ENCODE results near the gene VSIG1.

Gene VSIG1

DNA sequence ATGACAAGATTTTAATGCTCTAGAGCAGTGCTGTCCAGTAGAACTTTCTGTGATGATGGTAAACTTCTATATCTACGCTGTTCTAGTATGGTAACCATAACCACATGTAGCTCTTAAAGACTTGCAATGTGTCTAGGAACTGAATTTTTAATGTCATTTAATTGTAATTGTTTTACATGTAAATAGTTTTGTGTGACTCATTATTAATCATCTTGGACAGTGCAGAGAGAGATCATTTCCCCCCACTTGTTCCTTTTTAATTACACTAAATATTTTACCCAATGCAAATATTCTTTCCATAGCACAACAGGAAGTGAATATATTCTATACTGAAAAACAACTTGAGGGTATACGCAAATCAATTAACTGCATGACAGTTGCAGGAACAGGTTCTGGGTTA, 52.5 kb downstream of the VSIG1 start:
- no peak for DNase-seq (ENCODE audit: extremely low read depth, low read depth)
- no peak overlapping the region for H3K4me3 ChIP-seq (replicated peaks; ENCODE audit: low read depth, low read length)
- TF ChIP-seq, protein P1, sequence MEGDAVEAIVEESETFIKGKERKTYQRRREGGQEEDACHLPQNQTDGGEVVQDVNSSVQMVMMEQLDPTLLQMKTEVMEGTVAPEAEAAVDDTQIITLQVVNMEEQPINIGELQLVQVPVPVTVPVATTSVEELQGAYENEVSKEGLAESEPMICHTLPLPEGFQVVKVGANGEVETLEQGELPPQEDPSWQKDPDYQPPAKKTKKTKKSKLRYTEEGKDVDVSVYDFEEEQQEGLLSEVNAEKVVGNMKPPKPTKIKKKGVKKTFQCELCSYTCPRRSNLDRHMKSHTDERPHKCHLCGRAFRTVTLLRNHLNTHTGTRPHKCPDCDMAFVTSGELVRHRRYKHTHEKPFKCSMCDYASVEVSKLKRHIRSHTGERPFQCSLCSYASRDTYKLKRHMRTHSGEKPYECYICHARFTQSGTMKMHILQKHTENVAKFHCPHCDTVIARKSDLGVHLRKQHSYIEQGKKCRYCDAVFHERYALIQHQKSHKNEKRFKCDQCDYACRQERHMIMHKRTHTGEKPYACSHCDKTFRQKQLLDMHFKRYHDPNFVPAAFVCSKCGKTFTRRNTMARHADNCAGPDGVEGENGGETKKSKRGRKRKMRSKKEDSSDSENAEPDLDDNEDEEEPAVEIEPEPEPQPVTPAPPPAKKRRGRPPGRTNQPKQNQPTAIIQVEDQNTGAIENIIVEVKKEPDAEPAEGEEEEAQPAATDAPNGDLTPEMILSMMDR (IDR thresholded peaks at IDR 0.05; ENCODE audit: low read depth, low read length, missing control alignments), result no peak

DNA sequence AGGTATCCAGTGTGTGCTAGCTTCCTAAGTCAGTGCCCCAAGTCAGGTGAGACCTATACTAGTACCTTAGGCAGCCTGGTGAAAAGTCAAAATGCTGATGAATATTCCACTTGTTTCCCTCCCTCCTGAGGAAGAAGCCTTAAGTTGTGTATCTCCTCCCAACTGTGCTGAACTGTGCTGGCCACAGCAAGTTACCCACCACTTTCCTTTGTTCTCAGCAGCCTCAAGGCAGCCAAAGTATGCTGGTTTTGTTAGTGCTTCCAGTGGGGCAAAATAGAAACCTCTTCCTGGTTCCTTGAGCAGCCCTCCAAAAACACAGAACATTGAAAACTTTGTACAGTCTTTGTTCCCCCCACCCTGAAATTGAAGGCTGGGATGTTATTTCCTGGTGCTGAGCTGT, 60.6 kb downstream of the VSIG1 start:
- no peak for DNase-seq (ENCODE audit: extremely low read depth, low read depth)
- TF ChIP-seq, protein P1 (IDR thresholded peaks at IDR 0.05; ENCODE audit: low read depth, low read length, missing control alignments), result no peak
- no peak overlapping the region for H3K4me3 ChIP-seq (replicated peaks; ENCODE audit: low read depth, low read length)

- DNase-seq (ENCODE audit: extremely low read depth, low read depth), result no peak
- no peak overlapping the region for H3K4me3 ChIP-seq (replicated peaks; ENCODE audit: low read depth, low read length)
- TF ChIP-seq, protein P1 (IDR thresholded peaks at IDR 0.05; ENCODE audit: low read depth, low read length, missing control alignments), result no peak
Observed at GRCh38 chrX:108114541-108114940, 69.7 kb downstream of the VSIG1 start.

GRCh38 chrX:108117988-108118387, 73.1 kb downstream of the VSIG1 start:
- no peak for DNase-seq (ENCODE audit: extremely low read depth, low read depth)
- H3K4me3 ChIP-seq (replicated peaks; ENCODE audit: low read depth, low read length), result no peak overlapping the region
- TF ChIP-seq, protein P1 (IDR thresholded peaks at IDR 0.05; ENCODE audit: low read depth, low read length, missing control alignments), result no peak

- TF ChIP-seq, protein P1 (IDR thresholded peaks at IDR 0.05; ENCODE audit: low read depth, low read length, missing control alignments), result no peak
- DNase-seq (ENCODE audit: extremely low read depth, low read depth), result no peak
- H3K4me3 ChIP-seq (replicated peaks; ENCODE audit: low read depth, low read length), result no peak overlapping the region
Observed at GRCh38 chrX:108121291-108121690, 76.4 kb downstream of the VSIG1 start.

- peak; percentile 29 for DNase-seq (ENCODE audit: extremely low read depth, low read depth)
- no peak overlapping the region for H3K4me3 ChIP-seq (replicated peaks; ENCODE audit: low read depth, low read length)
- TF ChIP-seq, protein P1 (IDR thresholded peaks at IDR 0.05; ENCODE audit: low read depth, low read length, missing control alignments), result no peak
Observed at GRCh38 chrX:108122748-108123147, 77.9 kb downstream of the VSIG1 start.
